Esophagus (tissue), 2 donors: ENCODE results near the gene HOXA7. TPM values are rescaled to one million over a fixed set of nuclear protein-coding genes. Genes with fewer than 3 reads are reported as not detected.

Source experiments
- H3K27ac ChIP-seq, 2 donors: one replicate each; pipeline ENCODE4 v1.5.1; 2013; ENCODE audit warnings: low read depth in 2 of 2, mild to moderate bottlenecking in 2 of 2, inconsistent platforms in 1 of 2, low read length in 1 of 2, moderate library complexity in 1 of 2
- H3K27me3 ChIP-seq, 2 donors: one replicate each; pipeline ENCODE4 v1.6.1; 2013; ENCODE audit warnings: low read length in 2 of 2, control low read depth in 1 of 2, mild to moderate bottlenecking in 1 of 2; ENCODE audit not compliant: insufficient read depth in 2 of 2, control insufficient read depth in 1 of 2
- H3K36me3 ChIP-seq, 2 donors: one replicate each; pipeline ENCODE4 v1.6.1; 2013; ENCODE audit warnings: low read length in 1 of 2; ENCODE audit not compliant: control insufficient read depth in 2 of 2, insufficient read depth in 2 of 2
- H3K4me1 ChIP-seq, 2 donors: one replicate each; pipeline ENCODE4 v1.6.1; 2013; ENCODE audit warnings: low read length in 1 of 2; ENCODE audit not compliant: control insufficient read depth in 2 of 2, insufficient read depth in 2 of 2
- H3K4me3 ChIP-seq, 2 donors: one replicate each; pipeline ENCODE4 v1.5.1; 2013; ENCODE audit warnings: low read length in 2 of 2, mild to moderate bottlenecking in 2 of 2, low read depth in 1 of 2, moderate library complexity in 1 of 2
- H3K9me3 ChIP-seq, 2 donors: one replicate each; pipeline ENCODE4 v1.6.1; 2013; ENCODE audit warnings: mild to moderate bottlenecking in 2 of 2, low read depth in 1 of 2, low read length in 1 of 2, moderate library complexity in 1 of 2; ENCODE audit not compliant: control insufficient read depth in 2 of 2, insufficient read depth in 1 of 2
- WGBS, 2 donors: extraction: QIAGEN DNeasy Blood & Tissue Kit; methylation state at CpG; one replicate each; pipeline ENCODE4 v1.1.7; 2013; 5-methylcytosine and 5-hydroxymethylcytosine counted together
- polyA plus RNA-seq, 2 donors: library from polyadenylated mRNA; stranded (reverse); fragments of 200-250 nt; gene quantifications; one replicate each; pipeline ENCODE4 v1.2.3, GENCODE V29; 2013
- donor health status: healthy with polysubstance abuse.
- donor health status: Bipolar disorder and iron deficiency.

The HOXA7 gene
- polyA plus RNA-seq, 2 donors = 1.5 to 1.8 TPM

GRCh38 chr7:27119412-27119911 is 37.0 kb downstream of the HOXA7 start:
- no peaks in the 10 kb centered on the region for H3K9me3 ChIP-seq
- WGBS, 2 donors = 40 to 45% methylated on average over 1 of the region's 1 CpG
- no peak overlapping the region for H3K4me3 ChIP-seq
- H3K27me3 ChIP-seq = no peaks in the 10 kb centered on the region
- H3K36me3 ChIP-seq = no peaks in the 10 kb centered on the region
- H3K4me1 ChIP-seq = peaks cover 0 to 2% of the 10 kb centered on the region in 2 donors
- peak overlapping the region; percentile 31 to 72 for H3K27ac ChIP-seq

GRCh38 chr7:27118580-27118979 is 37.9 kb downstream of the HOXA7 start:
- peak overlapping the region; percentile 85 to 91 for H3K27ac ChIP-seq
- no peaks in the 10 kb centered on the region for H3K9me3 ChIP-seq
- peak overlapping the region in 1 of 2 donors; percentile 77 for H3K4me3 ChIP-seq
- peaks cover 0 to 2% of the 10 kb centered on the region in 2 donors for H3K4me1 ChIP-seq
- H3K36me3 ChIP-seq = no peaks in the 10 kb centered on the region
- 23 to 32% methylated on average over 3 of the region's 3 CpGs for WGBS, 2 donors
- H3K27me3 ChIP-seq = no peaks in the 10 kb centered on the region

DNA sequence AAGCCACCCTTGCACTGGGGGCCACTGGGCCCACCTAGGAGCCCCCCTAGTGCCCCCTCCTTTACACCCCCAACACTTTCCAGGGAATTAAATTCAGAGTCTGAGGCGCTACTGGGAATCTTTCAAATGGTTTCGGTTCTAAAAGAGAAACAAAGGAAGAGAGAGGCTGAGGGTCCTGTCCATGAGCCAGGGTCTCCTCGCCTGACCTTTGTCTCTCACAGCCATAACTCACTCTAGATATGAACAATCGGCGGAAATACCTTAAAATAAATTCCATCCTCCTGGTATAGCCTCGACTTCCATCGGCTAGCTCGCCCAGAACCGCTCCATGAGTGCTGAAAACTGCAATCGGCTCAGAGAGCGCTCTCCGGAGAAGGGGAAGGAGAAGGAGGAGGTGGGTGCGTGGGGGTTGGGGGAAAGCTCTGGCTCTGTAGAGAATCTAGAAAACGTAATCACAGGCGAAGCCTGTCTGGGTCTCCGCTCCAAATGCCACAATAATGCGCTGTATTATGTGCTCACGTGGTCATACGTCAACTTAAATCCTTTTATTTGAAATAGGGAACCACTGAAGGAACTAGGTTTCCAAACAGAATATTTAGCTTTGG is 38.5 kb downstream of the HOXA7 start:
- Histone ChIP-seq H3K27me3 (no peaks in the 10 kb centered on the region), H3K4me1 (peaks cover 0 to 2% of the 10 kb centered on the region in 2 donors), H3K4me3 (peak overlapping the region; percentile 42 to 77), H3K36me3 (no peaks in the 10 kb centered on the region), H3K27ac (peak overlapping the region; percentile 85 to 91), H3K9me3 (no peaks in the 10 kb centered on the region)
- WGBS, 2 donors = 20 to 34% methylated on average over 19 of the region's 19 CpGs

DNA sequence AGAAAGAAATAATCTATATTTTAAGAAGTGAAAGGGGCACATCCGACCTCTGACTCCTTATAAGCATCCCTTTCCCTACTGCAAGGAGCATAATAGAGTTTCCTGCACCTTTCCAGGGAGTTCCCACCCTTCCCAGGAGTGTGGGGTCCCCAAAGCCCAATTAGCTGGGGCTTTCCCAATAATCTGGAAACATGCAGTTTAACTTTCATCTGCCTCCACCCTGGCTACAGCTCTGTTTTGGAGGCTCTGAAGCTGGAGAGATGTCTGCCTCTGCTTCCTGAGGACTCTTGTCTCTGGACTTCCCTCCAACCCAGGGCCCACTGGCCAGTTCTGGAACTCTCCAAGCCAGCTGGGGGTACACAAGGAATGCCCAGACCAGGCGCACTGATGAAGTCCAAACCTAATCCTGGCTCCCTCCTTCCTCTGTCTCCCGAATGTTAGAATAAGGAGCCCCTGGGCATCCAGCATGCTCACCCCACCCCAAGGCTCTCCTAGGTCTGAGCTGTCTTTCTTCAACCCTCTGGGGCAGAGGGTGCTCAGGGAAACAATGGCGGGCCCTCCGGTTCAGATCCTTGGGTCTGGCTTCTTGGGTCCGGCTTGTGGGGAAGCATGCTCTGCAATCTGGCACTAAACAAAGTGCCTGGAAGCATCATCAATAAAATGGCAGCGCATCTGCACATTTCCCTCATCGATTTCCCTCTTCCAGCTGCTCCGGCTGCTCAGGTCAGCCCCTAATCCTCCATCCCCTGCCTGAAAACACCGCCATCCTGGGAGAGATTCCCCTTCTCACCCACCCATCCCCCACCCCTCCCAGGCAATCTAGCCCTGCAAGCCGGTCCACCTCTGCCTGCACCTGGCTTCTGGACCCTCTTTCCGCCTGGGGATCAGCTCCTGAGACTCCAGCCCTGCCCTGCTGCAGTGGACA is 39.3 kb downstream of the HOXA7 start:
- H3K4me1 ChIP-seq = peaks cover 0 to 2% of the 10 kb centered on the region in 2 donors
- no peaks in the 10 kb centered on the region for H3K9me3 ChIP-seq
- H3K4me3 ChIP-seq = peak overlapping the region; percentile 42 to 77
- H3K27me3 ChIP-seq = no peaks in the 10 kb centered on the region
- peak overlapping the region; percentile 85 to 91 for H3K27ac ChIP-seq
- 22 to 25% methylated on average over 12 of the region's 12 CpGs for WGBS, 2 donors
- no peaks in the 10 kb centered on the region for H3K36me3 ChIP-seq

- WGBS, 2 donors = 20 to 32% methylated on average over 20 of the region's 20 CpGs
- H3K27ac ChIP-seq = peak overlapping the region; percentile 91 to 97
- H3K9me3 ChIP-seq = no peaks in the 10 kb centered on the region
- peak overlapping the region; percentile 64 to 77 for H3K4me3 ChIP-seq
- no peaks in the 10 kb centered on the region for H3K36me3 ChIP-seq
- no peaks in the 10 kb centered on the region for H3K27me3 ChIP-seq
- peaks cover 0 to 2% of the 10 kb centered on the region in 2 donors for H3K4me1 ChIP-seq
Observed at GRCh38 chr7:27116031-27116961, 40.2 kb downstream of the HOXA7 start.

DNA sequence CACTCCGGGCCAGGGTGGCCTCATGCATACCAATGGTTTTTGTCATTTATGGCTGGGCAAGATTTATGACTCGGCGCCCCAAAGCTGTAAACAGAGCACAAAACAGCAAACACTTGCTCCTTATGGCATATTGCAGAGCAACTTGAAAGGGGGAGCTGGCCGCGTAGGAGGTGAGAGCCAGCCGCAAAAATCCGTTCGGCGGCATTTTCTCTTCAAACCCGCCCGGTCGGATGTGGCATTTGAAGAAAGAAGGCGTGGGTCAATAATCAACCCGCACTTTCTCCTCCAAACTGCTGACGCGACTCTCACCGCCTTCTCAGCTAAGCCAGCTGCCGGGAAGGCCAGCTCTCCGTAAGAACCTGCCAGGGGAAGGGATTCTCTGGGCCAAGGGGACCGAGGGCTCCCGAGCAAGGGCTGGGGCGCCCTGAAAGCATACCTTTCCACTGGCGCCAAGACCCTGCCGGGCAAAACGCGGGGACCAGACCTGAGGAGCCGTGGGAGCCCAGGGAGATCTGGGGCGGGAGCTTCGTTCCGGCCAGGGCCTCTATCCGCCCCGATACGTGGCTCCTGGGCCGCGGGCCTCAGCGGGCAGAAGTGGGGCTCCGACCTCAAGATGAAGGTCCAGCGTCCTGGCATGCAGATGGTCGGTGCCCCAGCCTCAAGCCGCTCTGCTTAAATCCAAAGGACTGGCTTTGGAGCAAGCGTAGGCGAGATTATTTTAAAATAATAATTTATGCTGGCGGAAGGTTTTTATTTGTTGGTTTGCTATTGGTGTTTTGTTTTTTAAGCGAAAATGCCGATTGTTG is 41.1 kb downstream of the HOXA7 start:
- Histone ChIP-seq H3K36me3 (no peaks in the 10 kb centered on the region), H3K27ac (peak overlapping the region; percentile 91 to 97), H3K9me3 (no peaks in the 10 kb centered on the region), H3K4me3 (peak overlapping the region; percentile 64 to 77), H3K4me1 (peaks cover 0 to 2% of the 10 kb centered on the region in 2 donors), H3K27me3 (no peaks in the 10 kb centered on the region)
- WGBS, 2 donors = 22% methylated on average over 45 of the region's 45 CpGs

DNA sequence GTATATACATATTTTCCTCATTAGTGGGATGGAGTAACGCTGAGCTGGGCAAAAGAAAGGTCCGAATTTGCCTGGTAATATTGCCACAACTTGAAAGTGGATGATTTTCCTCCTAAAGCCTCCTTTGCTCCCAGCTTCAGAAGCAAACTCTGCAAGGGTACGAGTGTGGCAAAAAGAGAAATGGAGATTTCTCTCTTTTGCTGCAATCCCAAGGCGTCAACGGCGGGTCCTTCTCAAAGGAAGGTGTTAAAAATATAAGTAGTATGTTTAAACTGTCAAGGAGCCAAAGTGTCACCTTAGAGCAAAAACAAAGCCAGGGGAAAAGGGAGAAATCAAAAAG is 41.6 kb downstream of the HOXA7 start:
- Histone ChIP-seq H3K27ac (peak overlapping the region; percentile 91 to 97), H3K4me3 (peak overlapping the region; percentile 64 to 77), H3K27me3 (no peaks in the 10 kb centered on the region), H3K9me3 (no peaks in the 10 kb centered on the region), H3K4me1 (peaks cover 2 to 3% of the 10 kb centered on the region in 2 donors), H3K36me3 (no peaks in the 10 kb centered on the region)
- 23 to 32% methylated on average over 6 of the region's 6 CpGs for WGBS, 2 donors

GRCh38 chr7:27113991-27114769 is 42.3 kb downstream of the HOXA7 start:
- Histone ChIP-seq H3K4me1 (peaks cover 2 to 8% of the 10 kb centered on the region in 2 donors), H3K9me3 (no peaks in the 10 kb centered on the region), H3K4me3 (peak overlapping the region; percentile 72 to 77), H3K27me3 (no peaks in the 10 kb centered on the region), H3K27ac (peak overlapping the region; percentile 99), H3K36me3 (no peaks in the 10 kb centered on the region)
- 20 to 22% methylated on average over 23 to 25 of the region's 26 CpGs for WGBS, 2 donors
